H1 (cell line): ENCODE measurements around the gene CLUH. TPM values are rescaled to one million over a fixed set of nuclear protein-coding genes. Genes with fewer than 3 reads are reported as not detected.

Experiments
- CTCF ChIA-PET: fragments of 300-600 bp; sonication (Branson Sonifier 250); formaldehyde crosslinking; loops from one replicate; lab custom pipeline; 2021; ENCODE audit not compliant: partially characterized antibody; lab: Charles Lee
- POLR2A ChIA-PET: fragments of 300-600 bp; sonication (Branson Sonifier 250); formaldehyde crosslinking; loops from one replicate; lab custom pipeline; 2021; ENCODE audit warnings: inconsistent platforms; ENCODE audit not compliant: partially characterized antibody; lab: Charles Lee
- DNase-seq, 2 experiments: peaks; one replicate each; pipeline versions ENCODE4 v3.0.0 to v3.0.0-alpha.2; 2010 to 2022; ENCODE audit warnings: low spot score in 2 of 2, low read depth in 1 of 2, mixed read lengths in 1 of 2
- FAIRE-seq: peaks from 2 replicates; lab custom pipeline; 2011; peaks lifted over from hg19 to GRCh38; lab: Jason Lieb, UNC
- H2AFZ ChIP-seq: 2 replicates; pipeline ENCODE4 v1.8.1; 2012; ENCODE audit warnings: low read length, inconsistent platforms
- H2AK5ac ChIP-seq: 2 replicates; pipeline ENCODE4 v1.6.1; 2013; ENCODE audit warnings: low read depth, low read length
- H2BK120ac ChIP-seq: replicated peaks from 2 replicates; pipeline ENCODE3; 2013; ENCODE audit warnings: low read depth, low read length, inconsistent platforms
- H2BK12ac ChIP-seq: 2 replicates; pipeline ENCODE4 v1.6.1; 2013; ENCODE audit warnings: low read depth, low read length
- H2BK15ac ChIP-seq: 2 replicates; pipeline ENCODE4 v1.6.1; 2013; ENCODE audit warnings: low read length
- H2BK20ac ChIP-seq: 2 replicates; pipeline ENCODE4 v1.6.1; 2013; ENCODE audit warnings: low read length
- H2BK5ac ChIP-seq: 2 replicates; pipeline ENCODE4 v1.6.1; 2013; ENCODE audit warnings: low read depth, low read length
- H3K14ac ChIP-seq: 2 replicates; pipeline ENCODE4 v1.6.1; 2013; ENCODE audit warnings: inconsistent platforms; ENCODE audit not compliant: insufficient read length
- H3K18ac ChIP-seq: 2 replicates; pipeline ENCODE4 v1.6.1; 2013; ENCODE audit warnings: low read length; ENCODE audit errors: extremely low read depth
- H3K23ac ChIP-seq: 2 replicates; pipeline ENCODE4 v1.6.1; 2013; ENCODE audit warnings: inconsistent platforms; ENCODE audit not compliant: insufficient read length
- H3K23me2 ChIP-seq: 2 replicates; pipeline ENCODE4 v1.6.1; 2013; ENCODE audit warnings: low read depth, low read length
- H3K27ac ChIP-seq: 2 replicates; pipeline ENCODE4 v1.6.1; 2011; ENCODE audit warnings: low read depth, low read length, inconsistent platforms
- H3K27me3 ChIP-seq, 4 experiments: replicated peaks in 1 of 4; 1 replicate in 1 of 4; 2 replicates in 3 of 4; pipeline versions ENCODE4 v1.6.1 to v1.8.1; 2011 to 2013; ENCODE audit warnings: low read length in 3 of 4, mild to moderate bottlenecking in 3 of 4, inconsistent platforms in 2 of 4, mixed read lengths in 2 of 4, moderate library complexity in 1 of 4; ENCODE audit not compliant: control insufficient read depth in 3 of 4, insufficient read depth in 3 of 4; ENCODE audit errors: extremely low read depth in 1 of 4
- H3K36me3 ChIP-seq, 4 experiments: 2 replicates each; pipeline versions ENCODE4 v1.6.1 to v1.8.1; 2011 to 2013; ENCODE audit warnings: mild to moderate bottlenecking in 4 of 4, low read length in 3 of 4, moderate library complexity in 2 of 4, control low read depth in 1 of 4, inconsistent platforms in 1 of 4; ENCODE audit not compliant: insufficient read depth in 4 of 4, control insufficient read depth in 2 of 4
- H3K4ac ChIP-seq: replicated peaks from 2 replicates; pipeline ENCODE3; 2013; ENCODE audit warnings: low read length, low read depth, mixed read lengths, inconsistent platforms; ENCODE audit not compliant: insufficient read length
- H3K4me1 ChIP-seq, 4 experiments: replicated peaks in 1 of 4; 1 replicate in 1 of 4; 2 replicates in 3 of 4; pipeline versions ENCODE4 v1.6.1 to v1.8.1; 2011 to 2013; ENCODE audit warnings: low read length in 3 of 4, inconsistent platforms in 2 of 4, mixed read lengths in 1 of 4; ENCODE audit not compliant: insufficient read depth in 4 of 4, control insufficient read depth in 3 of 4
- H3K4me2 ChIP-seq, 2 experiments: 2 replicates each; pipeline versions ENCODE4 v1.6.1 to v1.8.1; 2011 to 2013; ENCODE audit warnings: low read depth in 2 of 2, low read length in 2 of 2, control low read depth in 1 of 2, inconsistent platforms in 1 of 2, mild to moderate bottlenecking in 1 of 2; ENCODE audit not compliant: insufficient read depth in 1 of 2
- H3K4me3 ChIP-seq, 4 experiments: fragments of 200-600, 300-600 bp in 1 of 4; sonication (generic), shearing (Covaris generic), sonication (Bioruptor Twin) in 1 of 4; 2 replicates each; pipeline versions ENCODE4 v1.5.1 to v1.8.1; 2011 to 2016; ENCODE audit warnings: low read length in 4 of 4, low read depth in 3 of 4, control low read depth in 2 of 4, inconsistent platforms in 2 of 4, mild to moderate bottlenecking in 2 of 4, mixed read lengths in 1 of 4, moderate library complexity in 1 of 4; ENCODE audit not compliant: insufficient read depth in 2 of 4; ENCODE audit errors: extremely low read depth in 1 of 4
- H3K56ac ChIP-seq: replicated peaks from 2 replicates; pipeline ENCODE3; 2013; ENCODE audit warnings: low read depth, mild to moderate bottlenecking, mixed read lengths, low read length, inconsistent platforms; ENCODE audit not compliant: insufficient read length
- H3K79me1 ChIP-seq: 2 replicates; pipeline ENCODE4 v1.6.1; 2013; ENCODE audit warnings: low read depth, low read length, control low read depth
- H3K79me2 ChIP-seq, 2 experiments: 2 replicates each; pipeline versions ENCODE4 v1.6.1 to v1.8.1; 2012 to 2013; ENCODE audit warnings: low read length in 2 of 2, mild to moderate bottlenecking in 2 of 2, inconsistent platforms in 1 of 2; ENCODE audit not compliant: insufficient read depth in 2 of 2, control insufficient read depth in 1 of 2
- H3K9ac ChIP-seq, 4 experiments: replicated peaks in 1 of 4; 1 replicate in 1 of 4; 2 replicates in 3 of 4; pipeline versions ENCODE4 v1.6.1 to v1.8.1; 2011 to 2013; ENCODE audit warnings: low read depth in 3 of 4, low read length in 3 of 4, control low read depth in 2 of 4, mild to moderate bottlenecking in 2 of 4, moderate library complexity in 2 of 4, inconsistent platforms in 1 of 4; ENCODE audit errors: extremely low read depth in 1 of 4
- H3K9me3 ChIP-seq, 2 experiments: 2 replicates each; pipeline versions ENCODE4 v1.6.1 to v1.8.1; 2012 to 2013; ENCODE audit warnings: mild to moderate bottlenecking in 2 of 2, moderate library complexity in 2 of 2, control low read depth in 1 of 2, inconsistent platforms in 1 of 2, low read depth in 1 of 2, low read length in 1 of 2, mixed read lengths in 1 of 2; ENCODE audit not compliant: insufficient read depth in 2 of 2
- H4K20me1 ChIP-seq, 2 experiments: replicated peaks in 1 of 2; 2 replicates each; pipeline versions ENCODE3 to v1.8.1; 2011 to 2013; ENCODE audit warnings: inconsistent platforms in 2 of 2, low read length in 2 of 2, mild to moderate bottlenecking in 1 of 2; ENCODE audit not compliant: insufficient read depth in 2 of 2, control insufficient read depth in 1 of 2
- H4K5ac ChIP-seq: 2 replicates; pipeline ENCODE4 v1.6.1; 2013; ENCODE audit warnings: low read length, low read depth, mixed read lengths, inconsistent platforms; ENCODE audit not compliant: insufficient read length
- H4K8ac ChIP-seq: 2 replicates; pipeline ENCODE4 v1.8.0; 2013; ENCODE audit warnings: mild to moderate bottlenecking, moderate library complexity, low read length, inconsistent platforms; ENCODE audit not compliant: insufficient read depth; ENCODE audit errors: extremely low read depth
- H4K91ac ChIP-seq: replicated peaks from 2 replicates; pipeline ENCODE3; 2013; ENCODE audit warnings: low read length, mixed read lengths, inconsistent platforms; ENCODE audit not compliant: insufficient read length
- ATF3 ChIP-seq: IDR thresholded peaks from 2 replicates; pipeline ENCODE4 v1.6.1; 2011; ENCODE audit warnings: low read depth, mild to moderate bottlenecking, low read length; ENCODE audit not compliant: insufficient read depth
- BRCA1 ChIP-seq: IDR thresholded peaks from 2 replicates; pipeline ENCODE4 v1.6.1; 2012; ENCODE audit warnings: low read depth, low read length, improper control_type of control experiment
- CHD2 ChIP-seq: IDR thresholded peaks from 2 replicates; pipeline ENCODE4 v1.6.1; 2012; ENCODE audit warnings: low read length, improper control_type of control experiment
- CTCF ChIP-seq, 3 experiments: IDR thresholded peaks; 1 replicate in 2 of 3; 2 replicates in 1 of 3; pipeline versions ENCODE4 v1.5.1 to v1.6.1; 2011; ENCODE audit warnings: low read length in 3 of 3, mild to moderate bottlenecking in 3 of 3, inconsistent platforms in 2 of 3, low read depth in 1 of 3, moderate library complexity in 1 of 3; ENCODE audit not compliant: insufficient read depth in 1 of 3; ENCODE audit errors: control extremely low read depth in 1 of 3
- EP300 ChIP-seq, 2 experiments: IDR thresholded peaks; 1 replicate in 1 of 2; 2 replicates in 1 of 2; pipeline ENCODE4 v1.6.1; 2011 to 2012; ENCODE audit warnings: low read depth in 2 of 2, low read length in 2 of 2, mild to moderate bottlenecking in 2 of 2, borderline replicate concordance in 1 of 2, inconsistent platforms in 1 of 2, moderate library complexity in 1 of 2
- EZH2 ChIP-seq: fragments of 200-600 bp; sonication (generic); IDR thresholded peaks from 2 replicates; pipeline ENCODE4 v1.7.1; 2012; ENCODE audit warnings: low read depth, mild to moderate bottlenecking, moderate library complexity, low read length, inconsistent platforms; ENCODE audit not compliant: severe bottlenecking
- GTF2F1 ChIP-seq: IDR thresholded peaks from 2 replicates; pipeline ENCODE4 v1.6.1; 2012; ENCODE audit warnings: low read depth, low read length, improper control_type of control experiment, borderline replicate concordance
- RXRA ChIP-seq: IDR thresholded peaks from 2 replicates; pipeline ENCODE4 v1.6.1; 2011; ENCODE audit warnings: low read depth, mild to moderate bottlenecking, low read length, moderate library complexity; ENCODE audit not compliant: insufficient read depth
- SIRT6 ChIP-seq: IDR thresholded peaks from one replicate; pipeline ENCODE4 v1.7.1; 2012; ENCODE audit warnings: low read length, inconsistent platforms
- WGBS, 2 experiments: shearing (Covaris generic) in 1 of 2; methylation state at CpG; one replicate each; pipeline versions ENCODE4 v1.1.6 to v1.1.7; 2013 to 2015; ENCODE audit warnings: low lambda C conversion rate in 2 of 2, mixed read lengths in 2 of 2, inconsistent platforms in 1 of 2, low coverage in 1 of 2, missing lambda C conversion rate in 1 of 2; ENCODE audit not compliant: insufficient replicate concordance in 2 of 2, insufficient coverage in 1 of 2, insufficient read length in 1 of 2; ENCODE audit errors: extremely low coverage in 1 of 2, missing lambda C conversion rate in 1 of 2; 5-methylcytosine and 5-hydroxymethylcytosine counted together
- polyA plus RNA-seq, 7 experiments: library from polyadenylated mRNA; depleted of rRNA in 3 of 7; stranded (reverse) in 5 of 7; unstranded in 2 of 7; fragments of >200 nt in 5 of 7; fragments of 200-250 nt in 2 of 7; gene quantifications; 1 replicate in 5 of 7; 2 replicates in 1 of 7; 4 replicates in 1 of 7; pipeline versions ENCODE4 v1.2.1 to v1.2.3, GENCODE V29; 2011 to 2013; ENCODE audit warnings: missing spikeins in 2 of 7, mixed read lengths in 2 of 7
- total RNA-seq: library from RNA; stranded (reverse); fragmentation: NEBNext Ultra II Directional; extraction: Animal tissue kit (Norgen Biotek cat#: 25700); gene quantifications from 2 replicates; pipeline ENCODE4 v1.2.1, GENCODE V29; 2021

Gene CLUH
- total and polyA plus RNA-seq, 2 of the 8 experiments (the other 6 are each of a cell fraction or from before 2014, with no cell fraction given) = 33.6 to 98.6 TPM

GRCh38 chr17:2700030-2700490, 11.5 kb downstream of the CLUH start:
- Histone ChIP-seq H2BK20ac (no peak overlapping the region), H3K56ac (no peak overlapping the region), H4K20me1 (peaks cover 0 to 22% of the 10 kb centered on the region in 2 experiments), H2BK5ac (no peak overlapping the region), H3K27ac (no peak overlapping the region), H2AFZ (no peak overlapping the region), H2AK5ac (no peak overlapping the region), H3K9me3 (no peaks in the 10 kb centered on the region), H2BK120ac (no peak overlapping the region), H4K91ac (no peak overlapping the region), H3K36me3 (peaks cover 0 to 45% (median 21%) of the 10 kb centered on the region in 4 experiments), H3K9ac (no peak overlapping the region), H3K4me3 (no peak overlapping the region), H4K8ac (no peak overlapping the region), H4K5ac (no peak overlapping the region), H2BK15ac (no peak overlapping the region), H3K4me1 (peaks cover 0 to 3% (median 0%) of the 10 kb centered on the region in 4 experiments; a peak in 2 of 7 replicates), H3K14ac (no peak overlapping the region), H3K79me1 (peaks cover 5% of the 10 kb centered on the region), H3K79me2 (peaks cover 0 to 1% of the 10 kb centered on the region in 2 experiments; a peak in 1 of 4 replicates), H3K4me2 (no peak overlapping the region), H3K23ac (no peak overlapping the region), H3K4ac (no peak overlapping the region), H3K23me2 (no peaks in the 10 kb centered on the region), H3K27me3 (no peaks in the 10 kb centered on the region), H2BK12ac (no peak overlapping the region), H3K18ac (no peak overlapping the region)
- CTCF ChIA-PET = interaction anchor here (0.7 to 1.2 kb wide), 3 partner anchors 9 to 24 kb away, joined by 3 read pairs; no protein-coding TSS in a partner anchor
- DNase-seq (no peak), FAIRE-seq (no peak)
- POLR2A ChIA-PET = interaction anchor here (1.1 to 1.4 kb wide), 3 partner anchors 12 to 191 kb away, joined by 3 read pairs; no protein-coding TSS in a partner anchor
- 90% methylated on average over 20 of the region's 20 CpGs; no CpG with 5 or more reads in 1 of the 2 experiments for WGBS, 2 experiments
- TF ChIP-seq EP300 (IDR thresholded peaks at IDR 0.05; ENCODE audit: borderline replicate concordance in 1 of 2, low read depth in 2 of 2, low read length in 2 of 2) (no peak), ATF3 (no peak), EZH2 (no peak), CHD2 (no peak), BRCA1 (no peak), GTF2F1 (no peak), SIRT6 (no peak), RXRA (no peak), CTCF (IDR thresholded peaks at IDR 0.05; ENCODE audit: control extremely low read depth in 1 of 3, insufficient read depth in 1 of 3, low read depth in 1 of 3, low read length in 3 of 3) (no peak)
